Caki2 (cell line): ENCODE measurements around the gene BCKDK. TPM values are rescaled to one million over a fixed set of nuclear protein-coding genes. Genes with fewer than 3 reads are reported as not detected.

Source experiments
- DNase-seq: peaks from one replicate; pipeline ENCODE4 v3.0.0-alpha.2; 2015; ENCODE audit warnings: low read depth
- in situ Hi-C: cut with HindIII; loops from 2 replicates; pipeline ENCODE4 v1.10.0; 2016; ENCODE audit warnings: low sequenced_read_pairs, low pct_unique_long_range_greater_than_20kb, mixed read lengths
- total RNA-seq: library from RNA; depleted of rRNA; stranded (reverse); fragments of >200 nt; shearing (Covaris generic); gene quantifications from 2 replicates; pipeline ENCODE4 v1.2.3, GENCODE V29; 2014; ENCODE audit warnings: low replicate concordance; rRNA removed

BCKDK gene
- total RNA-seq = 68.7 and 83.0 TPM in 2 replicates

DNA sequence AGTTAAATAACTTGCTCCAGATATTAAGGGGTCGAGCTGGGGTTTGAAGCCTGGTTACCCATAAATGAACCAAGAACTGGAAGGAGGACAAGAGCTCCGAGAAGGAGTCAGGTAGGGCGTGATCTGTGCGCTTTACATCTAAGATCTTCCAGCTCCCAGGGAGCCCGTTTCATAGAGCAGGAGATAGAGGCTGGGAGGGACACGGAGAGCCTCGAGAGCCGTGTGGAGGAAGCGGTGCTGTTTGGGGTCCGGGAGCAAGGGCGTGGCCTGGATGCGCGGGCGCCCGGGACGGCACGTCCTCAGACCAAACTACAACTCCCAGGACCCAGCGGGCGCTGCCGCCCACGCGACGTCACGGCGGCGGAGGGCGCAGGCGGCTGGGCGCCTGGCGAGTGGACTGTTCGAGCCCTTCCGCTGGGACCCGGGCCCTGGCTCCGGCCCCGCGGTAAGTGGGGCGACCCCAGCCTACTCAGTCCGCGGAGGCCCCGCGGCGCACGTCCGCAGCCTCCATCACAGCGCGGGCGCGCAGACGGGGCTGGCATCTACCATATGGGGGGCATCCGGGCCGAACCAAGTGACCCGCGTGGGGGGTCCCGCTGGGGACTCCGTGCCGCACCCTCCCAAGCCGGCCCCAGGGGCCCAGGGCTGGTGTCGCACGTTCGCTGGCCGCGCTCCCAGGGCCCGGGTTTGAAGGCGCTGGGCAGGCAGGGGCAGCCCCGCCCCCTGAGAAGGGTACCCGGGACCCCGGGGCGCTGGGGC, at the start of gene BCKDK:
Gene BCKDK (plus strand): TSS at position 352 of the 759 bp plus-strand sequence. CDS start 838 bp downstream, outside the sequence.
- DNase-seq = peak; percentile 74
- in situ Hi-C loops = no loop called here

DNA sequence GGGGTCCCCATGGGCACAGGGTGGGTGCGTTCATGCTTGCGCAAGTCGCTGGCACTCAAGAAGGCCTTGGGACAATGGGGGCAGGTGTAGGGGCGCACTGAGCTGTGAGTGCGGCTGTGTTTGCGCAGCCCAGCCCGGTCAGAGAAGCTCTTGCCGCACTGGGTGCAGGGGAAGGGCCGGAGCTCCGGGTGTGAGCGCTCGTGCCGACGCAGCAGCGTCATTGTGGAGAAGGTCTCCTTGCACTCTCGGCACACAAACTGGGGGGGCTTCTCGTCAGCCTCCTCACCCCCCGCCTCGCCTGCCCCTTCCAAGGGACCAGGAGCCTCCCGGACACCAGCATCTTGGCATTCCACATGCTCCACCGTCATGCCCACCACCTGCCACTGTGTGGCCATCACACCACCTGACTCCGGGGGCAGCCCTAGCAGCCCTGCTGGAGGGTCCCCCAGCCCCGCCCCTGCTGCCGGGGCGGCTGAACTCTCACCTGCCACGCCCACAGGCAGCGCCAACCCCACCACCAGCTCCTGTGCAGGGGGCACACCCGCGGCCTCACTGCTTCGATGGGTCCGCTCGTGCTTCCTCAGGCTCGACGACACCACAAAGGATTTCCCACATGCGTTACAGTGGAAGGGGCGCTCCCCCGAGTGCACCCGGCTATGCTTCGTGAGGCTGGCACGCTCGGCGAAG, 46.9 kb upstream of the BCKDK start:
- DNase-seq = no peak
- in situ Hi-C loops = no loop called here

DNA sequence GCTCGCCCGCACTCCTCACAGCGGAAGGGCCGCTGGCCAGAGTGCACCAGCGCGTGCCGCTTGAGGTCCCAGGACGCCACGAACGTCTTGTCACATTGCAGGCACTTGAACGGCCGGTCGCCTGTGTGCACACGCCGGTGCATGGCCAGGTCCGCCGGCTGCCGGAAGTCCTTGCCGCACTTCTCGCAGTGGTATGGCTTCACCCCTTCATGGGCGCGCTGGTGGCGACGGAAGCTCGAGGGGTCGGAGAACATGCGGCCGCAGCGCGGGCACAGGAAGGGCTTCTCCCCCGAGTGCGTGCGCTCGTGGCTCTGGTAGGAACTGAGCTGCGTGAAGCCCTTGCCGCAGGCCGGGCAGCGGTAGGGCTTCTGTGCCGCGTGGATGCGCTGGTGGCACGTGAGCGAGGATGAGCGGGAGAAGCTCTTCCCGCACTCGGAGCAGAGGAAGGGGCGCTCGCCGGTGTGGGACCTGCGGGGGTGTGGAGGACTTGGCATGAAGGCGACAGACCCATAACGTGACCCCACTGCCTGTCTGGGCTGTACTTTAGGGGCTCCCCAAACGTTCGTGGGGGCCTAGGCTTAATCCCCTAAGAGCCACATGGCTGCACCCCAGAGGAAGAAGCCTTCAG, 46.3 kb upstream of the BCKDK start:
- no peak for DNase-seq
- in situ Hi-C loops = no loop called here

DNA sequence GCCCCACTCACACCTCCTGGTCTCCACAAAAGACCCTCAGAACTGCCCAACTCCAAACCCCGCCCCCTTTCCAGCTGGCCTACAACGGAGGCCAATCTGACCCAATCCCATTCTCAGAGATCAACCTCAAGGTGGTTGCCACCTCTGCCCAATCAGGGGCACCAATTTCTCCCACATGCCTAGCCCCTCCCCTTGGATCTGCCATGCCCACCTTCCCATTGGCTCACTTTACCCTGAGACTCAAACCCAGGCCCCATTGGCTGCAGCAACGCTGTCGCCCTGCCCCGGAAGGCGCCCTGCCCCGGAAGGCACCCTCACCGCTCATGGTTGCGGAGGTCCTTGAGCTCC, 44.7 kb upstream of the BCKDK start:
- DNase-seq = no peak

DNA sequence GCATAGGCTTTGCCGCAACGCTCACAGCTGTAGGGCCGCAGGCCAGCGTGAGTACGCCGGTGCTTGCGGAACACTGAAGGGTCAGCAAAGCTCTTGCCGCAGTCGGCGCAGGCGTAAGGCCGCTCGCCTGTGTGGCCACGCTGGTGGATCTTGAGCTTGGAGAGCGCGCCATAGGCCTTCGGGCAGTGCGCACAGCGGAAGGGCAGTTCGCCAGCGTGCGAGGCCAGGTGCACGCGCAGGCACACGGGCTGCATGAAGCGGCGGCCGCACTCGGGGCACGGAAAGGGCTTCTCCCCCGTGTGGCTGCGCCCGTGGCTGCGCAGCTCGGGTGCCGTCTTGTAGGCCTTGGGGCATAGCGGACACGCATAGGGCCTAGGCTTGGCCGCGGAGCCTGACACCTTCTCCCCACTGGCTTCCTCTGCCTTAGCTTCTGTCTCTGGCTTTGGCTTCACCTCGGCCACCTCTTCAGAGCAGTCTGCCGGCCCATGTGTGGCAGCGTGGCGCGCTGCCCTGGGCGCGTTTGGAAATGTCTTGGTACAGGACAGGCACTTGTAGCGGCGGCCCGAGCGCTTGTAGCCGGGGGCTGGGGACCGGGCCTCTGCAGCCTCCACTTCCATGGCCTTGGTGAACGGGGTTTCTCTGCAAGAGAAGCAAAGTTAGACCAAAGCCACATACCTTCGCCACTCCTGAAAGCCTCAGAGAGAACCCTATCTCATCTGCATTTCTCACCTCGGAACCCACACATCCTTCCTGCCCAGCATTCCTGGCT, 44.2 kb upstream of the BCKDK start:
- in situ Hi-C loops = no loop called here
- DNase-seq = no peak

More for the DNA sequence above, 44.7 kb upstream of the BCKDK start:
- in situ Hi-C loops = no loop called here

DNA sequence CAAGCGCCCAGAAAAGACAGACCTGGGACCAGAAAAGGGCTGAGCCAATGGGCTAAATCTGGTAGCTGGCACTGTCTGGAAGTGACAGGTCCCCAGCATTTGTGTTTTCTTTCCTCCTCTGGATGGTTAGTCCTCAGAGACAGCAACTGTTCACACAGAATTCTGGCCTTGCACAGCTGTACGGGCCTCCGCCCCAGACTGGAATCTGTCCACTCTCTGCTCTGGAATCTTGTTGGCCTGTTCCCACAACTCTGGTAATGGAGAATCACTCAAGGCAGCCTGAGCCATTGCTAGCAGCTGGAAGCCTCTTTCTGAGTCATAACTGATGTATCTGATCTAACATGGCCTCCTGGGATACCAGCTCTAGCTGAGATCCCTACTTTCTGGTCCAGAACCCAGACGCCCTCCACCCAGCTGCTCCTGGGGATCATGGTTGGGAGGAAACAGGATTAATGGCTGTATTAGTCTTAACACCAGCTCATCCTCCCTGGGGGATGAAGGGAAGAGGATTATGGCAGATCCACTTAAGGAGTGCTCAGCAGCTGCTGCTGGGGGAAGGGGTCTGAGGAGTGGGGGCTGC, 43.2 kb upstream of the BCKDK start:
- DNase-seq = peak; percentile 64

DNA sequence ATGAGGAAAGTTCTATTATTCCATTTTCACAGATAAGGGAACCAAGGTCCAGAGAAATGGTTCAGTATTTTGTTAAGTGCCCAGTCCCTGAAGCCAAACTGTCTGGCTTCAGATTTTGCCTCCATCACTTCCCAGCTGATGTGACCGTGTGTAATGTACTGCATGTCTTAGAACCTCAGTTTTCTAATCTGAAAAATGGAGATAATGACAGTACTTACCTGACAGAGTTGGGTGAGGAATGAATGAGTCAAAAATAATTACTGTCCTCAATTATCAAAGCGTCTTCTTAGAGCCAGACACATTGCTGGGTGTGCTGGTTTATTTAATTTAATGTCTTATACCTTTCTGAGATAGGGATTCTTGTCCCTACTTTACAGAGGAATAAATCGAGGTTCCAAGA, 40.8 kb upstream of the BCKDK start:
- in situ Hi-C loops = no loop called here

More for the DNA sequence above, 43.2 kb upstream of the BCKDK start:
- in situ Hi-C loops = no loop called here

DNA sequence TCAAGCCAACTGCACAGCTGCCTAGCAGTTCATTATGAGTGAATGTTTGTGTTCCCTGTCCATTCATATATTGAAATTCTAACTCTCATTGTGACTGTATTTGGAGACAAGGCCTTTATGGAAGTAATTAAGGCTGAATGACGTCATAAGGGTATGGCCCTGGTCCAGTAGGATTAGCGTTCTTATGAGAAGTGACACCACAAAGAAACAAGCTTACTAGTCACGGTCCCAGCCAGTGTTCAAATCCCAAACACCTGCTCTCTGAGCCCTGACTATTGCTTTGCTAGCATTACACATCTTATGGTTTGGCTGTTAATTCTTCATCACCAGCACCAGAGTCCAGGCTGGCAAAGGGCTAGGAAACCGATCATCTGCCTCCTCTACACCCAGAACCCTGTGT, 36.3 kb upstream of the BCKDK start:
- DNase-seq = no peak
- in situ Hi-C loops = no loop called here

More for the DNA sequence above, 40.8 kb upstream of the BCKDK start:
- no peak for DNase-seq

DNA sequence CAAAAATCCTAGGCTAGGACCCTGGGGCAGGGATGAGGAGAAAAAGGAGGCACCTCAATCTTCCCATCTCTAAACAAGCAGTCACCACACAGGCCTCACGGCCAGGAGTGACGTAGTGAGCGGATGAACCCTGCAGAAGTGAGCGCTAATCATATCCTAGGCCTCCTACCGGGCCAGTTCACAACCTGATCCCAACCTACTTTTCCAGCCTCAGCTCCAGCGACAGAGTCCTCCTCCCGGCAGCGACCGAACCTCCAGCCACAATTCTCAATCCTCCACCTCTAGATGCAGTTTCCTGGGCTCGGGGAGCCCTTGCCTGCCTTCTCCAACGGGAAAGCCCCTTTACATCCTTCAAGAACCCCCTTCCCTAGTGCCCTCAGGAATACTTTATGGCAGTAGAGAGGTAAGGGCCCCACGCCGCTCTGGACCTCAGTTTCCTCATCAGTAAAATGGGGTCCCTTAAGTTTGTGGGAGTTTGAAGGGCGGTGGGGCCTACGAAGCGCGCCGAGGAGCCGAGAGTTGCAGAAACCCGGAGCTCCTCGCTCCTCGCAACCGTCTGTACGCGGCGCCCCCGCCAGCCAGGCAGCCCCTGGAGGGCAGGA, 35.5 kb upstream of the BCKDK start:
- in situ Hi-C loops = no loop called here
- DNase-seq = no peak

DNA sequence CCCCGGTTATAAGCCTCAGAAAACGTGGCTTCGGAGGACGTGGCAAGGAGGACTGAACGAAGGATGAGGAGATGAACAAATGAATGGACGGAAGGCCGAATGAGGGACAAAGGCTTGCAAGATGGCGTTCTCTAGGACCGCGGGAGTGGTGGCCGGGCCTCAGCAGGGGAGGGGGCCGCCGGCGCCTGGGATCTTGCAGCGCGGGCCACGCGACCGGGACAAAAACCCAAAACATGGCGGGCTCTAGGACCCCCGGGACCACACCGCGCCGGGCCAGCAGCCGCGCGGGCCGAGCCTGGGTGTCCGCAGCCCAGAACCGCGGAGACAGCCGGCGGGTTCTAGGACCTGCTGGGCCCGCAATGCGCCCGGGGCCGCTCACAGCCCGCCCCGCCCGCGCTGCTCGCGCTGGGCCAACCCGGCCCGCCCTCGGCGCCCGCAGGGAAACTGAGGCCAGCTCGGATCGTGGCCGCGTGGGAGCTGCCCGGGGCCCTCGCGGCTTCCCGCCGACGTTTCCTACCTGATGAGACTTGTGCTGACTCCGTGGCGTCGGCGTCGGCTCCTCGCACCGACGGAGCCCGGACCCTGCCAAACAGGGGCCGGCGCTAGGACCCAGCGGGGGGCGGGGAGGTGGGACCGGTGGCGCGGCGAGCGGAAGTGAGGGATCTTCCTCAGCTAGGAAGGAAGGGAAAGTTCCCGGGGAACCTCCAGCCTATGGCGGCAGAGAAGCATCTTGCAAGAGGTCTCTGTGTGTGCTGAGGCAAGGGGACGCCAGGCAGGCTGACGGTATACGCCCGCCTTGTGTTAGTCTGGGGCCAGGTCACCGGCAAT, 34.8 kb upstream of the BCKDK start:
- in situ Hi-C loops = no loop called here
- peak; percentile 96 for DNase-seq

DNA sequence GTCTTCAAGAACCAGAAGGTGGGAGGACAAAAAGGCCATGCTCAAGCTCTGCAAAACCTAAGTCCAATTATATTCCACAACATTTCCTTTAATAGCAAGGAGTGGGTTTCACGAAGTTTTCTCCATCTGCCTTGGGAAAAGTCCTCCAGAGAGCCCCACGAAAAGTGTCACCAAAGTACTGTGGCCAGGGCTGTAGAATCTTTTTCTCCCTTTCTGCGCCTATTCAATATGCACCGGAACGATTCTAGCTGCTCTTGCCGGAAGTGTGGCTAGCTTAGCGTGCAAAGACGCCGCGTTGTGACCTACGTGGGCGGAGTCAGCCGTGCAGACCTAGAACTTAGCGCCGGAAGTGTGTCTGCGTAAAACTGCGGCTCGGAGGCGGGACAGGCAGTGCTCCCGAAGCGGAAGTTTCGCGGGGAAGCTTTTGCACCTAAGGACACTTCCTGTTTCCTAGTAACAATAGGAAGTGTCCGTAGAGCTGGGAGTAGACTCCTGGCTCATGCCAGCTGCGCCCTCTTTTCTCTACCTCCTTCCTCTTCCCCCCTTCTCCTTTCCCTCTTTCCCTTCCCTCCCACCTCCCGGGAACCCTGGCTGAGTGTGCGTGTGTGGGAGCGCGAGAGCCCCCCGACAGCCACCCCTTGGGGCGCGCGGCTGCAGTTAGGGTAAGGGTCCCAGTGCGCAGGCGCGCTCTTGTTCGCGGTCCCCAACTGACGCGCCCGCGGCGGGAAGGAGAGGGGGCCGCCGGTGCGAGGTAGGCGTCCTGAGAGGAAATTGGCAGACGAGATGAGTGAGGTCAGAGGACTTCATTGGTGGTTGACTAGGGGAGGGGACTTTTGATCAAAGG, 34.0 kb upstream of the BCKDK start, which contains the start of the genes ZNF646 and ZNF668:
Gene ZNF646 (plus strand): TSS at position 453 of the 844 bp plus-strand sequence. CDS start 1,903 bp downstream, outside the sequence.
Gene ZNF668 (minus strand): TSS at position 271 of the 844 bp plus-strand sequence. CDS start 9,781 bp downstream, outside the sequence.
- peak; percentile 98 for DNase-seq
- in situ Hi-C loops = no loop called here

DNA sequence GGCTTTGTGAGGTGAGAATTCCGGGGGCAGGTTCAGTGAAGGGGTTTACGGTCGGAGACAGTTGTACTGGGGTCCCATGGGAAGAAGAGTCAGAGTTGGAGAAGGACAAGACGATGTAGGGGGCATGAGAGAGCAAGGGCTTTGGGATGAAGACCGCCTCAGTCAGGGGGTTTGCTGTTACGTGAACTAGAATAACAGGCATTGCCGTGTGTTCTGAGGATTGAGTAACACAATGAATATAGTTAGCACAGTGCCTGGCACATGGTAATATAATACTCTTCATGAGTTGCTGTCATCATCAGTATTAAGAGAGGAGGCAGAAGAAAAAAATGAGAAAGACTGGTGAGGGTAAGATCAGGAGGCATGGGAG, 33.4 kb upstream of the BCKDK start:
- in situ Hi-C loops = no loop called here
- DNase-seq = no peak

DNA sequence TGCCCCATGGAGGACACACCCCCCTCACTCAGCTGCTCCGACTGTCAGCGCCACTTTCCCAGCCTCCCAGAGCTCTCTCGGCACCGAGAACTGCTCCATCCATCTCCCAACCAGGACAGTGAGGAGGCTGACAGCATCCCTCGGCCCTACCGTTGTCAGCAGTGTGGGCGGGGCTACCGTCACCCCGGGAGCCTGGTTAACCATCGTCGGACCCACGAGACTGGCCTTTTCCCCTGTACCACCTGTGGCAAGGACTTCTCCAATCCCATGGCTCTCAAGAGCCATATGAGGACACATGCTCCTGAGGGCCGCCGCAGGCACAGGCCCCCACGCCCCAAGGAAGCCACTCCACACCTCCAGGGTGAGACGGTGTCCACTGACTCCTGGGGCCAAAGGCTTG, 31.9 kb upstream of the BCKDK start:
- no peak for DNase-seq

DNA sequence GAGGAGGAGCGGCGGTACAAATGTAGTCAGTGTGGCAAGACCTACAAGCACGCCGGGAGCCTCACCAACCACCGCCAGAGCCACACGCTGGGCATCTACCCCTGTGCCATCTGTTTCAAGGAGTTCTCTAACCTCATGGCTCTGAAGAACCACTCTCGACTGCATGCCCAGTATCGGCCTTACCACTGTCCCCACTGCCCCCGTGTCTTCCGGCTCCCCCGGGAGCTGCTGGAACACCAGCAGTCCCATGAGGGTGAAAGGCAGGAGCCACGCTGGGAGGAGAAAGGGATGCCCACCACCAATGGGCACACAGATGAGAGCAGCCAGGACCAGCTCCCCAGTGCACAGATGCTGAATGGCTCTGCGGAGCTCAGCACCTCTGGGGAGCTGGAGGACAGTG, 31.2 kb upstream of the BCKDK start:
- no peak for DNase-seq
- in situ Hi-C loops = no loop called here

More for the DNA sequence above, 31.9 kb upstream of the BCKDK start:
- in situ Hi-C loops = no loop called here

DNA sequence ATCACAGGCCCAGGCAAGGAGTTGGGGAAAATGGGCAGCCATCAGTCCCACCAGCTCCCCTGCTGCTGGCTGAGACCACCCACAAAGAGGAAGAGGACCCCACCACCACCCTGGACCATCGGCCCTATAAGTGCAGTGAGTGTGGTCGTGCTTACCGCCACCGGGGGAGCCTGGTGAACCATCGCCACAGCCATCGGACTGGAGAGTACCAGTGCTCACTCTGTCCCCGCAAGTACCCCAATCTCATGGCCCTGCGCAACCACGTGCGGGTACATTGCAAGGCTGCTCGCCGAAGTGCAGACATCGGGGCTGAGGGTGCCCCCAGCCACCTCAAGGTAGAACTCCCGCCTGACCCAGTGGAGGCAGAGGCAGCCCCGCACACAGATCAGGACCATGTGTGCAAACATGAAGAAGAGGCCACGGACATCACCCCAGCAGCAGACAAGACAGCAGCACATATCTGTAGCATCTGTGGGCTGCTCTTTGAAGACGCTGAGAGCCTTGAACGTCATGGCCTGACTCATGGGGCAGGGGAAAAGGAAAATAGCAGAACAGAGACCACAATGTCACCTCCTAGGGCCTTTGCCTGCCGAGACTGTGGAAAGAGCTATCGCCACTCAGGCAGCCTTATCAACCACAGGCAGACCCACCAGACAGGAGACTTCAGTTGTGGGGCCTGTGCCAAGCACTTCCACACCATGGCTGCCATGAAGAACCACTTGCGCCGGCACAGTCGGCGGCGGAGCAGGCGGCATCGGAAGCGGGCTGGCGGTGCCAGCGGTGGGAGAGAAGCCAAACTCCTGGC, 30.4 kb upstream of the BCKDK start:
- in situ Hi-C loops = no loop called here
- DNase-seq = no peak
